HL-60 (cell line): ENCODE results near the gene LMBRD2.

ENCODE experiments used
- DNase-seq, 2 experiments: peaks; one replicate each; pipeline ENCODE4 v3.0.0-alpha.2; 2010 to 2020; ENCODE audit warnings: low read depth in 1 of 2, low spot score in 1 of 2
- H3K27ac ChIP-seq: fragments of 250-450 bp; sonication (Bioruptor Pico); replicated peaks from 2 replicates; pipeline ENCODE4 v1.5.1; 2020; ENCODE audit warnings: mild to moderate bottlenecking, moderate library complexity
- H3K27me3 ChIP-seq: fragments of 250-450 bp; sonication (Bioruptor Pico); 2 replicates; pipeline ENCODE4 v1.5.1; 2021; ENCODE audit warnings: mild to moderate bottlenecking, moderate library complexity; ENCODE audit not compliant: insufficient read depth, poor library complexity, severe bottlenecking
- H3K4me3 ChIP-seq: replicated peaks from 2 replicates; pipeline ENCODE4 v1.5.1; 2011; ENCODE audit warnings: mild to moderate bottlenecking, control low read depth, low read length; ENCODE audit not compliant: insufficient read depth
- CTCF ChIP-seq: IDR thresholded peaks from one replicate; pipeline ENCODE4 v1.5.1; 2011; ENCODE audit warnings: low read length, control low read depth, inconsistent platforms; ENCODE audit not compliant: insufficient read depth
- GABPA ChIP-seq: IDR thresholded peaks from 2 replicates; pipeline ENCODE4 v1.6.1; 2012; ENCODE audit warnings: low read depth
- POLR2AphosphoS5 ChIP-seq: IDR thresholded peaks from 2 replicates; pipeline ENCODE4 v1.6.1; 2012; ENCODE audit warnings: low read depth
- REST ChIP-seq: IDR thresholded peaks from 2 replicates; pipeline ENCODE4 v1.6.1; 2012; ENCODE audit warnings: low read depth; ENCODE audit not compliant: insufficient replicate concordance
- SPI1 ChIP-seq: IDR thresholded peaks from 2 replicates; pipeline ENCODE4 v1.6.1; 2012; ENCODE audit warnings: low read depth, mild to moderate bottlenecking, borderline replicate concordance

LMBRD2 gene

GRCh38 chr5:36066001-36066539, 85.6 kb downstream of the LMBRD2 start:
- H3K27ac ChIP-seq: no peak overlapping the region
- no peak for DNase-seq
- H3K27me3 ChIP-seq: no peaks in the 10 kb centered on the region
- H3K4me3 ChIP-seq: no peak overlapping the region; the same call in 1 of the 2 replicates
- TF ChIP-seq POLR2AphosphoS5: no peak
- no peak for TF ChIP-seq SPI1
- no peak for TF ChIP-seq GABPA
- TF ChIP-seq REST: no peak
- no peak for TF ChIP-seq CTCF

- DNase-seq: no peak
- Histone ChIP-seq H3K4me3 (no peak overlapping the region), H3K27me3 (no peaks in the 10 kb centered on the region), H3K27ac (no peak overlapping the region)
- TF ChIP-seq GABPA (no peak), REST (no peak), SPI1 (no peak), CTCF (no peak), POLR2AphosphoS5 (no peak)
Measured at GRCh38 chr5:36060420-36060887, 91.2 kb downstream of the LMBRD2 start.

GRCh38 chr5:36059571-36060419, 91.9 kb downstream of the LMBRD2 start:
- DNase-seq: no peak
- no peak overlapping the region for H3K4me3 ChIP-seq

More at GRCh38 chr5:36059571-36060419, 91.9 kb downstream of the LMBRD2 start:
- Histone ChIP-seq H3K27me3 (no peaks in the 10 kb centered on the region), H3K27ac (no peak overlapping the region)
- TF ChIP-seq SPI1 (no peak), POLR2AphosphoS5 (no peak), REST (no peak), GABPA (no peak), CTCF (no peak)
